ENCODE measurements around the gene GPR132. TPM values are rescaled to one million over a fixed set of nuclear protein-coding genes. Genes with fewer than 3 reads are reported as not detected.
A peak's percentile ranks its signal among the peaks of the same experiment; 100 is the strongest.
"Not testable (repeated sequence)": the region's sequence is repeated elsewhere in the genome, so short reads cannot be mapped to it uniquely, and the experiment has no call there.

Gene GPR132, protein sequence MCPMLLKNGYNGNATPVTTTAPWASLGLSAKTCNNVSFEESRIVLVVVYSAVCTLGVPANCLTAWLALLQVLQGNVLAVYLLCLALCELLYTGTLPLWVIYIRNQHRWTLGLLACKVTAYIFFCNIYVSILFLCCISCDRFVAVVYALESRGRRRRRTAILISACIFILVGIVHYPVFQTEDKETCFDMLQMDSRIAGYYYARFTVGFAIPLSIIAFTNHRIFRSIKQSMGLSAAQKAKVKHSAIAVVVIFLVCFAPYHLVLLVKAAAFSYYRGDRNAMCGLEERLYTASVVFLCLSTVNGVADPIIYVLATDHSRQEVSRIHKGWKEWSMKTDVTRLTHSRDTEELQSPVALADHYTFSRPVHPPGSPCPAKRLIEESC
- total RNA-seq: 10 to 100 TPM; 43.4 to 47.1 TPM
- total RNA-seq: 41.7 to 118 reads per million in 2 donors

DNA sequence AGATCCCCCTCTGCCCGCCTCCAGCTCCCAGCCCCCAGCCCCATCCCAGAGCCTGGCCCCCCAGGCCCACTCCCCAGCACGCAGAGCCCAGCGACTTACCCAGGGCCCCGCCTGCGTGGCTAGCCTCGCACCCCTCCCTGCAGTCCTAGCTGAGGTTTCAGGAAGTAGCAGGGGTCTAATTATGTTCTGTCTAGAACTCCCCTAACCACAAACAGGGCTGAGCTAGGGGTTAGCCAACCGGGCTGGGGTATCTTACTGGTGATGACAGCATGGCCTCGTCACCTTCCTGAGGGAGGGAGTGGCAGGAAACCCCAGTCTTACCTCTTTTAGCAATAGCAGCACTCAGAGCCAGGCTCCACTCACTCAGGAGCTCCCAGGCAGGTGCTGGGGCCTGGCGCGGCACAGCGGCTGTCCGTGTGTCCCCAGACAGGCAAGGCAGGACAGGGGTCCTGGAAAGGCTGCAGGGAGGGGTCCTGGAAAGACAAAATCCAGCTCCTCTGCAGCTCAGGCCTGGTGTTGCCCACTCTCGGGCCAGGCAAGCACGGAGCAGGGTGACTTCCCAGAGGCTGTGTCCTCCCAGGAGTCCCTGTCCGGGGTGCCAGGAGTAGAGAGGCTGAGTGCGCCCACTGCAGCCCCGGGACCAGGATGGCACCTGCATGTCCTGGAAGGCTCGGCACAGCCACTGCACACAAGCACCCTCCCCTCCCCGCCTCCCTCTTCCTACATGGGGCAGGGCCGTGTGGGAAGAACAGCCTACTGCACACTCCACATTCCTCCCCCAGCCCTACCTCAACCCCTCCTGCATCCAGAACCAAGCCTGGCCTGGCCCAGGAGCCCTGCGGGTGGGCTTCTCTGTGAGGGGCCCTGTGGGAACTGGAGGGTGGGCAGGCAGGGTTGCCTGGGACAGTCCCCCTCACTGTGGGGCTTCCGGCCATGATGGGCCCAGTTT, at the start of gene GPR132:
Gene GPR132 (minus strand): TSS at position 151 of the 949 bp plus-strand sequence. CDS start 10,010 bp downstream, outside the sequence.
- Mint-ChIP-seq H3K4me1 (peaks cover 54% of the 10 kb centered on the region), H3K27me3 (no peaks in the 10 kb centered on the region), H3K36me3 (ENCODE audit: low read depth) (no peaks in the 10 kb centered on the region), H3K4me3 (peak within 1 kb of the TSS; percentile 96), H3K27ac (peak within 1 kb of the TSS; percentile 99)
- peak; percentile 93 for ATAC-seq
- peak; percentile 76 to 87 (median 80) for DNase-seq
- H3K9me3 ChIP-seq (ENCODE audit: control insufficient read depth, low read length, poor library complexity, severe bottlenecking): no peaks in the 10 kb centered on the region

DNA sequence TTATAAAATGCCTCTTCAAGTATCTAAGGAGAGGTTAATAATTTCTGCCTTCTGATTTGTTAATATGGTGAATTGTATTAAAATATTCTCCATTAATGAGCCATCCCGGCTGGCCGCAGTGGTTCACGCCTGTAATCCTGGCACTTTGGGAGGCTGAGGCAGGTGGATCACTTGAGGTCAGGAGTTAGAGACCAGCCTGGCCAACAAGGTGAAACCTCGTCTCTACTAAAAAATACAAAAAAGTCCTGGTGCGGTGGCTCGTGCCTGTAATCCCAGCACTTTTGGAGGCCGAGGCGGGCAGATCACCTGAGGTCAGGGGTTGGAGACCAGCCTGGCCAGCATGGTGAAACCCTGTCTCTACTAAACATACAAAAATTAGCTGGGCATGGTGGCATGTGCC, 44.0 kb upstream of the GPR132 start:
- H3K4me3 Mint-ChIP-seq; H3K36me3 Mint-ChIP-seq (ENCODE audit: low read depth); H3K27ac Mint-ChIP-seq; H3K4me1 Mint-ChIP-seq; DNase-seq; ATAC-seq; H3K9me3 ChIP-seq (ENCODE audit: control insufficient read depth, low read length, poor library complexity, severe bottlenecking): not testable (repeated sequence)
- H3K27me3 Mint-ChIP-seq: peaks cover 32% of the 10 kb centered on the region

DNA sequence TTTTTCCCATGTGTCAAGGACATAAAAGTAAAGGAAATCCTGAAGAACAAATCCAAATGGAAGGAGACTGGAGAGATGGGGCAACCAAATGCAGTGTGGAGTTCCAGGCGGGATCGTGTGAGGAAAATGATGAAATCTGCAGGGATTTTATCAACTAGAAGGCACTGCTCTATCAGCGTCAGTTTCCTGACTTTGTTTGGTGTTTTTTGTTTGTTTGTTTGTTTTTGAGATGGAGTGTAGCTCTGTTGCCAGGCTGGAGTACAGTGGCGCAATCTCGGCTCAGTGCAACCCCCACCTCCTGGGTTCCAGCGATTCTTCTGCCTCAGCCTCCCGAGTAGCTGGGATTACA, 43.3 kb upstream of the GPR132 start:
- Mint-ChIP-seq H3K27ac (no peak overlapping the region), H3K4me1 (peaks cover 8% of the 10 kb centered on the region), H3K4me3 (no peak overlapping the region), H3K27me3 (peaks cover 38% of the 10 kb centered on the region), H3K36me3 (ENCODE audit: low read depth) (peaks cover 5% of the 10 kb centered on the region)
- DNase-seq: no peak
- H3K9me3 ChIP-seq (ENCODE audit: control insufficient read depth, low read length, poor library complexity, severe bottlenecking): no peaks in the 10 kb centered on the region
- no peak for ATAC-seq

DNA sequence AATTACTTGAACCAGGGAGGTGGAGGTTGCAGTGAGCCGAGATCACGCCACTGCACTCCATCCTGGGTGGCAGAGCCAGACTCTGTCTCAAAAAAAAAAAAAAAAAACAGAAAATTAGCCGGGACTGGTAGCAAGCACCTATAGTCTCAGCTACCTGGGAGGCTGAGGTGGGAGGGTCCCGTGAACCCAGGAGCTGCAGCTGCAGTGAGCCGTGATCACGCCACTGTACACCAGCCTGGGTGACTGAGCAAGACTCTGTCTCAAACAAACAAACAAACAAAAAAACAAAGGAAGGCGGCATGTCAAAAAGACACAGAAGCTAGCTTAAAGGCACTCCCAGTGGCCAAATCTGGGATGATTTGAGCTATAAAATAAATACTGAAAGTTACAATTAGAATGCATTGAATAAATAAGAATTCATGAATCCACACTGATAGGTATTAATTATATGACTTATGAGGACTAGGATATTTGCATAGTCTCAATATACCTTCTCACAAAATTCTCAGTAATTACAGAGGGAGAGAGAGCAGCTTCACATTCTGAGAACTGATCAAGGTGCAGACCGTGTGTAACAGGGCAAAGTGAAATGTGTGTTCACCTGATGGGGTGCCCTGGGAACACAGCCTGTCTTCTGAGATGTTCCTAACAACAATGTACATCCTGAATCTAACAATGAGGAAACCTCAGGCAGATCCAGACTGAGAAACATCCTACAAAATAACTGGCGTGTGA, 42.7 kb upstream of the GPR132 start:
- Mint-ChIP-seq H3K36me3 (ENCODE audit: low read depth) (peaks cover 6% of the 10 kb centered on the region), H3K4me3 (no peak overlapping the region), H3K27me3 (peaks cover 43% of the 10 kb centered on the region), H3K27ac (peak overlapping the region; percentile 47), H3K4me1 (peaks cover 8% of the 10 kb centered on the region)
- DNase-seq (no peak), ATAC-seq (no peak)
- H3K9me3 ChIP-seq (ENCODE audit: control insufficient read depth, low read length, poor library complexity, severe bottlenecking): no peaks in the 10 kb centered on the region

DNA sequence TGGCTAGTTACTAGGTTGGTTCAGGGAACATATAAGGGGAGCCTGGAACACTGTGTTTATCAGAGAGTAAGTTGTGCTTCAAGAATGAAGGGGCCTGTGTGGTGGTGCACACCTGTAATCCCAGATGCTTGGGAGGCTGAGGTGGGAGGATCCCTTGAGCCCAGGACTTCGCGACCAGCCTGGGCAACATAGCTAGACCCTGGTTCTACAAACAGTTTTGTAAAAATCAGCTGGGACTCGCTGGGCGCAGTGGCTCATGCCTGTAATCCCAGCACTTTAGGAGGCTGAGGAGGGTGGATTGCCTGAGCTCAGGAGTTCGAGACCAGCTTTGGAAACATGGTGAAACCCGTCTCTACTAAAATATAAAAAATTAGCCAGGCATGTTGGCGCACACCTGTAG, 42.1 kb upstream of the GPR132 start:
- peaks cover 6% of the 10 kb centered on the region for H3K36me3 Mint-ChIP-seq (ENCODE audit: low read depth)
- no peak overlapping the region for H3K4me3 Mint-ChIP-seq
- H3K9me3 ChIP-seq (ENCODE audit: control insufficient read depth, low read length, poor library complexity, severe bottlenecking): no peaks in the 10 kb centered on the region
- H3K27ac Mint-ChIP-seq: peak overlapping the region; percentile 47
- peaks cover 49% of the 10 kb centered on the region for H3K27me3 Mint-ChIP-seq
- ATAC-seq (no peak), DNase-seq (no peak)
- H3K4me1 Mint-ChIP-seq: peaks cover 8% of the 10 kb centered on the region

DNA sequence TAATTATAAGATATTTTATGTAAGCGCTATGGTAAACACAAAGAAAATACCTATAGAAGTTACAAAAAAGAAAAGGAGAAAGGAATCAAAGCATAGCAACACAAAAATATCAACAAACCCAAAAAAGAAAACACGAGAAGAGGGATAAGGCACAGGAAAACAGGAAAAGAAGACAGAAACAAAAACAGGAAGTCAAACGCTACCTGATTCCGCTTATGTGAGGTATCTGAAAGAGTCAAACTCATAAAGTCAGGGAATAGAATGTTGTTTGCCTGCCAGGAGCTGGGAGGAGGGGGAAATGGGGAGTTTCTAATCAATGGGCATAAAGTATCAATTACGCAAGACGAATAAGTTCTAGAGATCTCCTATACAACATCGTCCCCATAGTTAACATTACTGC, 39.9 kb upstream of the GPR132 start:
- no peaks in the 10 kb centered on the region for H3K9me3 ChIP-seq (ENCODE audit: control insufficient read depth, low read length, poor library complexity, severe bottlenecking)
- Mint-ChIP-seq H3K4me1 (peaks cover 8% of the 10 kb centered on the region), H3K27ac (no peak overlapping the region), H3K27me3 (peaks cover 61% of the 10 kb centered on the region), H3K36me3 (ENCODE audit: low read depth) (peaks cover 6% of the 10 kb centered on the region), H3K4me3 (no peak overlapping the region)
- no peak for ATAC-seq
- DNase-seq: no peak

DNA sequence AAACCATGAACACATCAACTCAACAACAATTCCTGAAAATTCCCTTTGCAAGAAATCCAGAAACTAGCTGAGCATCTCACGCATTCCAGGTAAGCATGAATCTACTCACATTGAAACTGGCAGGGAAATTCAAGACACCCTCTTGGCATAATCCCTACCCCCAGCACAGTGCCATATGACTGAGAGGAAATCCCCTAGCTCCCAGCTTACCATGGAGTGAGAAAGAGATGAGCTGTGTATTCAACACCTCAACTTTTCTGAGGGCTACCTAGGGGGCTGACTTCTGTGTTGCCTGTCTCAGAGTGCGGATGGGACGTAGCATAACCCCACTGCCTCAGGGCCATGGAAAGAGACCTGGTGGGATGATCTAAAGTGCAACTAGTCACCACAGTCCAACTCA, 37.7 kb upstream of the GPR132 start:
- Mint-ChIP-seq H3K4me3 (no peak overlapping the region), H3K27ac (no peak overlapping the region), H3K27me3 (peaks cover 53% of the 10 kb centered on the region), H3K4me1 (peaks cover 8% of the 10 kb centered on the region), H3K36me3 (ENCODE audit: low read depth) (peaks cover 6% of the 10 kb centered on the region)
- H3K9me3 ChIP-seq (ENCODE audit: control insufficient read depth, low read length, poor library complexity, severe bottlenecking): no peaks in the 10 kb centered on the region
- DNase-seq (no peak), ATAC-seq (no peak)

DNA sequence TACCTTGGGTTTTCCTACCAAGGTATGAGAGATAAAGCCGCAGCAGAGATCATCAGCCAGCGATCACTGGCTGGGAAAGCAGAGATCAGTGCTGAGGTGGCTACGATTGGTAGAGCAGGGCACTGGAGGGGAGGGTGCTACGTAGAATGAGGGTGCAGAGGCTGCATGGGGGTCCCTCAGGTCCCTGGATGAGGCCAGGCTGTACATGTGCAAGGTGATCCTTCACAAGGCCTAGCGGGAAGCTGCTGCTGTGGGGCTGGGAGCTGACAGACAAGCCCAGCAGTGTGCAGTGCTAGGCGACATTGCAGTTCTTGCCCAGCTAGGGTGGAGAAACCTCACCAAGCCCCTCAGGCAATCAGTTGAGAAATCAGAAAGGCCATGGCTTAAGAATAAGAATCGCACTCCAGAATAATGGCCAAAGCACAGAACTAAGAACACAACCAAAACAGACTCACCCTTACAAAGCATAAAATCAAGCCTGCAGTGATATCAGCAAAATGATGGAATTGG, 37.2 kb upstream of the GPR132 start:
- no peaks in the 10 kb centered on the region for H3K9me3 ChIP-seq (ENCODE audit: control insufficient read depth, low read length, poor library complexity, severe bottlenecking)
- no peak overlapping the region for H3K27ac Mint-ChIP-seq
- H3K4me3 Mint-ChIP-seq: no peak overlapping the region
- DNase-seq: no peak
- H3K36me3 Mint-ChIP-seq (ENCODE audit: low read depth): peaks cover 6% of the 10 kb centered on the region
- no peak for ATAC-seq
- H3K27me3 Mint-ChIP-seq: peaks cover 52% of the 10 kb centered on the region
- peaks cover 8% of the 10 kb centered on the region for H3K4me1 Mint-ChIP-seq

DNA sequence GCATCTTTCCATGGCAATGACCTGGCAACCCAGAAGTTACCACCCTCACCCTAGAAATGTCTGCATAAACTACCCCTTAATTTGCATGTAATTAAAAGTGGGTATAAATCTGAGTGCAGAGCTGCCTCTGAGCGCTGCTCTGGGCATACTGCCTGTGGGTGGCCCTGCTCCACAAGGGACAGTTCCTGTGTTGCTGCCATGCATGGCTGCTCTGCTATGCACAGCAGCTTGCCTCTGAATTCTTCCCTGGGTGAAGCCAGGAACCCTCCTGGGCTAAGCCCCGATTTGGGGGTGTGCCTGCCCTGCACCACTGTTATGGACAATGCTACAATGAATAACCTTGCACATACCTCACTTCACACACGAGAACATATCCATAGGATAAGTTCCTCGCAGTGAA, 35.7 kb upstream of the GPR132 start:
- no peak overlapping the region for H3K27ac Mint-ChIP-seq
- ATAC-seq: no peak
- no peak overlapping the region for H3K4me3 Mint-ChIP-seq
- H3K9me3 ChIP-seq (ENCODE audit: control insufficient read depth, low read length, poor library complexity, severe bottlenecking): no peaks in the 10 kb centered on the region
- no peak for DNase-seq
- peaks cover 39% of the 10 kb centered on the region for H3K27me3 Mint-ChIP-seq
- peaks cover 7% of the 10 kb centered on the region for H3K4me1 Mint-ChIP-seq
- H3K36me3 Mint-ChIP-seq (ENCODE audit: low read depth): peaks cover 6% of the 10 kb centered on the region

DNA sequence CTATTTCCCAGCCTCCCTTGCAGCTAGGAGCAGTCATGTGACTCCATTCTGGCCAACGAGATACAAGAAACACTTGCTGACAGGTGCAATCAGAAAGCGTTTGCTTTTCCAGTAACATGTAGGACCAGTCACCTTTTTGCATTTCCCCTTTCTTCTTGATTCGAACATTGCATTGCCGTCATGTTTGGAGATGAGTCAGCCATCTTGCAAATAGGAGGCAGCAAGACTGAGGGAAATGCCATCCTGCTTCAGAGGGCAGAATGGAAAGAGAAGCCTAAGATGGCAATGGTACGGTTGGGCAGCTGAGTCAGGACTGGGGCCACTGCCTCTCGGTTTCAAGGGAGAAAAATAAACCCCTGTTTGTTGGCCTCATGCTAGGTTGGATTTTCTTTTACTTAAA, 34.5 kb upstream of the GPR132 start:
- Mint-ChIP-seq H3K27me3 (peaks cover 32% of the 10 kb centered on the region), H3K4me3 (no peak overlapping the region), H3K4me1 (peaks cover 3% of the 10 kb centered on the region), H3K36me3 (ENCODE audit: low read depth) (peaks cover 6% of the 10 kb centered on the region), H3K27ac (no peak overlapping the region)
- H3K9me3 ChIP-seq (ENCODE audit: control insufficient read depth, low read length, poor library complexity, severe bottlenecking): no peaks in the 10 kb centered on the region
- DNase-seq: no peak
- ATAC-seq: no peak

DNA sequence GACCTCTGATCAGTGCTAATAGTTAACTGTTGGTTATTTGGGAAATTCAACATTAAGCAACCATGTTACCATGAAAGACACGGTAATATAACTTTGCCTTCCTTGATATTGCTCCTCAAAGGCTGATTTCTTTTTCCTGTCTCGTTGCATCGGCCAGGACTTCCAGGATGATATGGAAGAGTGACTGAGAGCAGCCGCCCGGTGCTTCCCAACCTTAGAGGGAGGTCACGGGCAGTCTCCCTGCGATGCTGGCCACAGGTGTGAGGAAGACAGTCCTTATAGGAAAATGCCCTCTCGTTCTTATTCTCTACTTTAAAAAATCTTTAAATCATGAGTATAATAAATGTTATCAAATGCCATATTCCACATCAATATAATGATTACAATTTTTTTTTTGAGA, 33.1 kb upstream of the GPR132 start:
- Mint-ChIP-seq H3K4me1 (peaks cover 8% of the 10 kb centered on the region), H3K36me3 (ENCODE audit: low read depth) (no peaks in the 10 kb centered on the region), H3K4me3 (no peak overlapping the region), H3K27me3 (peaks cover 21% of the 10 kb centered on the region), H3K27ac (peak overlapping the region; percentile 63)
- ATAC-seq: no peak
- no peak for DNase-seq
- no peaks in the 10 kb centered on the region for H3K9me3 ChIP-seq (ENCODE audit: control insufficient read depth, low read length, poor library complexity, severe bottlenecking)

DNA sequence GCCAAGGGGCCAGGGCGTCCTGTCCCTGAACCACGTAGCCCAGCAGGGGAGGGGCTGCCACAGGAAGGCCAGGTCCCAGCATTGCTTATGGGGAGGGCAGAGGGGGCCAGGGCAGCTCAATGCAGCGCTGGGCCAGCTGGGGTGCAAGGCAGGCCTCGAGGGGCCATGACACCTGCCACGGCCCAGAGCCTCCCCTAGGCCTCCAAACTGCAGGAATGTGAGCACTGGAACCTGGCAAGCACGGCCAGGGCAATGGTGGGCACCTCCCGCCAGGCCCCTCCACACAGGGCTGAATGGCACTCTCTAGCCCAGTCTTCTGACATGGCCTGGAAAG, 32.5 kb upstream of the GPR132 start:
- ATAC-seq (no peak), DNase-seq (no peak)
- Mint-ChIP-seq H3K27ac (no peak overlapping the region), H3K36me3 (ENCODE audit: low read depth) (no peaks in the 10 kb centered on the region), H3K27me3 (peaks cover 16% of the 10 kb centered on the region), H3K4me1 (peaks cover 10% of the 10 kb centered on the region), H3K4me3 (no peak overlapping the region)
- no peaks in the 10 kb centered on the region for H3K9me3 ChIP-seq (ENCODE audit: control insufficient read depth, low read length, poor library complexity, severe bottlenecking)

Data from T-helper 17 cell (primary cell).